Thyroid gland (tissue), 4 donors: ENCODE results near the gene CCDC88C.

Experiments
- CTCF ChIP-seq, 6 experiments: fragments of 200-600 bp in 3 of 6; fragments of 450-650 bp in 3 of 6; sonication (generic) in 3 of 6; IDR thresholded peaks; one replicate each; pipeline ENCODE4 v1.5.1; 2016 to 2019; ENCODE audit warnings: antibody characterized with exemption in 6 of 6, mild to moderate bottlenecking in 2 of 6, inconsistent platforms in 1 of 6, moderate library complexity in 1 of 6
- POLR2A ChIP-seq, 2 donors: fragments of 450-650 bp; IDR thresholded peaks; one replicate each; pipeline ENCODE4 v1.6.1; 2017; ENCODE audit warnings: antibody characterized with exemption in 2 of 2, mild to moderate bottlenecking in 2 of 2, moderate library complexity in 1 of 2

DNA sequence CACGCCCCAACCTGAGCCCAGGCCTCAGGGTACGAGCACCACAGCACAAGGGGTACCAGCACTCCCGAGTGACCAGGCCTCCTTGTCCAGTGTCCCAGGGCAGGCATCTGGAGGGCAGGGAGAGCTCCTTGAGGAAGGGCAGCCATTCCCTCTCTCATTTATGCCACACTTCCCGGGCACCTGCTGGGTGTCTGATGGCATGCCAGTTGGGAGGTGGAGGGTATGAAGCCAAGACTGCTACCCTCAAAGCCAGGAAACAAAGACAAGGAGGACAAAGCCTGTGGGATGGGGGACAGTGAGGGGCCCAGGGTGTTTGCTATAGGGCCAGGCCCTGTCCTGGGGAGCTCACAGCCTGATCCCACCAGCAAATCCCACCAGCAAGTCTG lies 45.6 kb downstream of the CCDC88C start:
- no peak for TF ChIP-seq CTCF (IDR thresholded peaks at IDR 0.05)
- TF ChIP-seq POLR2A (IDR thresholded peaks at IDR 0.05), result no peak
